Astrocyte (in vitro differentiated cells and primary cell): ENCODE results near the gene SLC30A4. TPM values are rescaled to one million over a fixed set of nuclear protein-coding genes. Genes with fewer than 3 reads are reported as not detected.
A peak's percentile ranks its signal among the peaks of the same experiment; 100 is the strongest.

Experiments
- DNase-seq: peaks from one replicate; pipeline ENCODE4 v3.0.0-alpha.2; 2010; ENCODE audit warnings: low read depth
- FAIRE-seq: peaks from 2 replicates; lab custom pipeline; 2011; peaks lifted over from hg19 to GRCh38; lab: Jason Lieb, UNC
- H2AFZ ChIP-seq: 2 replicates; pipeline ENCODE4 v1.6.0; 2012; ENCODE audit warnings: low read depth, low read length, inconsistent platforms
- H3K27ac ChIP-seq: 2 replicates; pipeline ENCODE4 v1.5.1; 2011; ENCODE audit warnings: low read depth, low read length, inconsistent platforms
- H3K27me3 ChIP-seq: 2 replicates; pipeline ENCODE4 v1.6.0; 2011; ENCODE audit warnings: low read length, inconsistent platforms; ENCODE audit not compliant: insufficient read depth
- H3K36me3 ChIP-seq: 2 replicates; pipeline ENCODE4 v1.5.1; 2011; ENCODE audit warnings: low read length, inconsistent platforms; ENCODE audit not compliant: insufficient read depth
- H3K4me1 ChIP-seq: 2 replicates; pipeline ENCODE4 v1.5.1; 2011; ENCODE audit warnings: low read length, inconsistent platforms; ENCODE audit not compliant: insufficient read depth
- H3K4me2 ChIP-seq: 2 replicates; pipeline ENCODE4 v1.6.0; 2012; ENCODE audit warnings: low read length, inconsistent platforms
- H3K4me3 ChIP-seq: 2 replicates; pipeline ENCODE4 v1.5.1; 2011; ENCODE audit warnings: low read depth, mild to moderate bottlenecking, low read length, inconsistent platforms; ENCODE audit not compliant: insufficient read depth
- H3K79me2 ChIP-seq: 2 replicates; pipeline ENCODE4 v1.6.0; 2012; ENCODE audit warnings: mild to moderate bottlenecking, low read length, inconsistent platforms; ENCODE audit not compliant: insufficient read depth
- H3K9ac ChIP-seq: 2 replicates; pipeline ENCODE4 v1.6.0; 2012; ENCODE audit warnings: mild to moderate bottlenecking, low read length, inconsistent platforms
- H3K9me3 ChIP-seq: 2 replicates; pipeline ENCODE4 v1.5.1; 2012; ENCODE audit warnings: low read depth, mild to moderate bottlenecking, low read length, inconsistent platforms; ENCODE audit not compliant: insufficient read depth
- H4K20me1 ChIP-seq: 2 replicates; pipeline ENCODE4 v1.6.0; 2012; ENCODE audit warnings: low read length, inconsistent platforms; ENCODE audit not compliant: insufficient read depth
- H3K27ac Mint-ChIP-seq: one replicate; pipeline ENCODE4 v1.8.0; 2021; ENCODE audit warnings: mild to moderate bottlenecking, mixed read lengths; ENCODE audit not compliant: unreplicated experiment
- H3K27me3 Mint-ChIP-seq: one replicate; pipeline ENCODE4 v1.8.0; 2021; ENCODE audit warnings: low read depth, mixed read lengths; ENCODE audit not compliant: unreplicated experiment
- H3K36me3 Mint-ChIP-seq: one replicate; pipeline ENCODE4 v1.8.0; 2021; ENCODE audit warnings: low read depth, mixed read lengths; ENCODE audit not compliant: unreplicated experiment
- H3K4me1 Mint-ChIP-seq: one replicate; pipeline ENCODE4 v1.8.0; 2021; ENCODE audit warnings: low read depth, mixed read lengths; ENCODE audit not compliant: unreplicated experiment
- H3K4me3 Mint-ChIP-seq: one replicate; pipeline ENCODE4 v1.8.0; 2021; ENCODE audit warnings: mild to moderate bottlenecking, moderate library complexity, mixed read lengths; ENCODE audit not compliant: unreplicated experiment
- H3K9me3 Mint-ChIP-seq: one replicate; pipeline ENCODE4 v1.8.0; 2021; ENCODE audit warnings: mild to moderate bottlenecking, mixed read lengths; ENCODE audit not compliant: unreplicated experiment
- EZH2 ChIP-seq: IDR thresholded peaks from 2 replicates; pipeline ENCODE4 v1.6.1; 2012; ENCODE audit warnings: mild to moderate bottlenecking, low read length, inconsistent platforms; ENCODE audit not compliant: insufficient read depth
- total RNA-seq: library from RNA; stranded (reverse); gene quantifications from 2 replicates; pipeline ENCODE4 v1.2.1, GENCODE V29; 2021
- TF ChIP-seq, protein P1 (sequence below): IDR thresholded peaks from 2 replicates; pipeline ENCODE4 v1.5.1; 2011; ENCODE audit warnings: low read depth, mild to moderate bottlenecking, inconsistent platforms, low read length, moderate library complexity; ENCODE audit not compliant: insufficient read depth

The SLC30A4 gene
- total RNA-seq, 1 donor from 2014 or later: 8.0 TPM

DNA sequence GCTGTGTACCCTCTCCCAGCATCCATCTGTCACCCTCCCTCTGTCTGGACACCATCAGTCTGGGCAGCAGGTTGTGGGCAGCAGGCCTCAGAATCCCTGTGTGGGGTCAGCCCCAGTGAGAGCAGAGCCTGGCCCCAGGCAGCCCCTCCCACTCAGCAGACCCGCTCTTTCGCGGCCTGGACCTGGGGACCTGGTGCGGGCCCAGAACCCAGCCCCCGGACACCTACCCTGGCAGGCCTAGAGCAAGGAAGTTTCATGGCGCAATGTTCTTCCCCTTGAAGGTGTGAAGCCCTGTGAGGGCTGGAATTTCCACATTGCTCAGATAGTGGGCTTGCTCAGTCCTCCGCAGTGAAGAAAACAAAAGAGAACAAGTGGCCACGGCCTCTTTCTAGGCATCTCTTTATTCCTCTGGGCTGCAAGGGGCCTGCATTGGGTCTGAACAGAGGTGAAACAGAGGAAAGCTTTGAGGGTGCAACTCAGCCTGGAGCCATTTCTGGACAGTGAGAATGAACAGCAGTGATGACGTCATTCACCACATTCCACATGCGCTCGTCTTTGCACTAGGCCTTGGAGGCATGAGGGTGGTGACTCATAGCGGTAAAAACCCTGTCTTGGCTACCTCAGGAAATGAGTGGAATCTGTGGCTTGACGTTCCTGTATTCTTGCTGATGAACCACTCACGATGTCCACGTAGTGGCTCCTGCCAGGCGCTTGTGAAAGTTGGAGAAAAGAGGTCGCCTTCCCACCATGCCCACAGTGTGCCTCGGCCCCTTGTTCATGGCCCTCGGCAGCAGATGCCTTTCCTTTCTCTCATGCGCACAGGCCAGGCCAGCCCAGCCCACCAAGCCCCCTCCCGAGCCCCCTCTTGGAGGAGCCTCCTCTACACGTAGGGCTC, 66.1 kb downstream of the SLC30A4 start:
- H3K4me1 Mint-ChIP-seq: peaks cover 29% of the 10 kb centered on the region
- H3K27me3 Mint-ChIP-seq: peaks cover 2% of the 10 kb centered on the region
- peak overlapping the region; percentile 100 for H3K27ac Mint-ChIP-seq
- Histone ChIP-seq H4K20me1 (no peaks in the 10 kb centered on the region), H3K9ac (peak overlapping the region; percentile 75), H3K27me3 (no peaks in the 10 kb centered on the region), H2AFZ (peak overlapping the region; percentile 79), H3K4me1 (peaks cover 37% of the 10 kb centered on the region), H3K9me3 (peaks cover 3% of the 10 kb centered on the region), H3K36me3 (no peaks in the 10 kb centered on the region), H3K4me2 (peak overlapping the region; percentile 93), H3K4me3 (no peak overlapping the region), H3K79me2 (no peaks in the 10 kb centered on the region), H3K27ac (peak overlapping the region; percentile 93)
- DNase-seq: peak; percentile 100
- H3K4me3 Mint-ChIP-seq: peak overlapping the region; percentile 70
- peak; percentile 97 for FAIRE-seq
- peaks cover 9% of the 10 kb centered on the region for H3K36me3 Mint-ChIP-seq
- no peak for TF ChIP-seq EZH2
- TF ChIP-seq, protein P1, sequence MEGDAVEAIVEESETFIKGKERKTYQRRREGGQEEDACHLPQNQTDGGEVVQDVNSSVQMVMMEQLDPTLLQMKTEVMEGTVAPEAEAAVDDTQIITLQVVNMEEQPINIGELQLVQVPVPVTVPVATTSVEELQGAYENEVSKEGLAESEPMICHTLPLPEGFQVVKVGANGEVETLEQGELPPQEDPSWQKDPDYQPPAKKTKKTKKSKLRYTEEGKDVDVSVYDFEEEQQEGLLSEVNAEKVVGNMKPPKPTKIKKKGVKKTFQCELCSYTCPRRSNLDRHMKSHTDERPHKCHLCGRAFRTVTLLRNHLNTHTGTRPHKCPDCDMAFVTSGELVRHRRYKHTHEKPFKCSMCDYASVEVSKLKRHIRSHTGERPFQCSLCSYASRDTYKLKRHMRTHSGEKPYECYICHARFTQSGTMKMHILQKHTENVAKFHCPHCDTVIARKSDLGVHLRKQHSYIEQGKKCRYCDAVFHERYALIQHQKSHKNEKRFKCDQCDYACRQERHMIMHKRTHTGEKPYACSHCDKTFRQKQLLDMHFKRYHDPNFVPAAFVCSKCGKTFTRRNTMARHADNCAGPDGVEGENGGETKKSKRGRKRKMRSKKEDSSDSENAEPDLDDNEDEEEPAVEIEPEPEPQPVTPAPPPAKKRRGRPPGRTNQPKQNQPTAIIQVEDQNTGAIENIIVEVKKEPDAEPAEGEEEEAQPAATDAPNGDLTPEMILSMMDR: no peak
- peaks cover 15% of the 10 kb centered on the region for H3K9me3 Mint-ChIP-seq

DNA sequence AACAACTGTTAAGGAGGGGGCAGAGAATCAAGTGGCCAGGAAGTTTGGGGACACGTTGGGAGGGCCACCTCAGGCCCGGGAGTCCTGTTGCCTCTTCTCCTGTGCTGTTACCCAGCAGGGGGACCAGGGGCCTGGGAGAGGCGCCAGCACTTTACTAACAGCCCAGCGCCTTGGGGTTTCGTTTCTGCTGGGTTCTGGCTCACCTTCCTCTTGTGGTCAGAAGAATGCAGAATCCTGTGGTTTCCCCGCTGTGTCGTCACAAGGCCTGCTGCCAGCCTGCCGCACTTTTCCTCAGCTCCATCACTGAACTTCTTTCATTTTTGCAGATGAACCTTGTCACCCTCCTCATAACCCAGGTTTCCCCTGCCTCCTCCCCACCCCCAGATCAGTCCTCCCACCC, 67.7 kb downstream of the SLC30A4 start:
- H3K79me2 ChIP-seq: no peaks in the 10 kb centered on the region
- Mint-ChIP-seq H3K9me3 (peaks cover 15% of the 10 kb centered on the region), H3K4me3 (no peak overlapping the region), H3K36me3 (peaks cover 12% of the 10 kb centered on the region), H3K4me1 (peaks cover 29% of the 10 kb centered on the region), H3K27ac (peak overlapping the region; percentile 100), H3K27me3 (no peaks in the 10 kb centered on the region)
- no peaks in the 10 kb centered on the region for H3K27me3 ChIP-seq
- H3K9me3 ChIP-seq: peaks cover 5% of the 10 kb centered on the region
- peak overlapping the region; percentile 58 for H3K9ac ChIP-seq
- peak overlapping the region; percentile 53 for H3K27ac ChIP-seq
- no peaks in the 10 kb centered on the region for H4K20me1 ChIP-seq
- TF ChIP-seq, protein P1: no peak
- TF ChIP-seq EZH2: no peak
- FAIRE-seq (no peak), DNase-seq (peak; percentile 97)
- no peak overlapping the region for H3K4me3 ChIP-seq
- H2AFZ ChIP-seq: peak overlapping the region; percentile 50
- H3K36me3 ChIP-seq: no peaks in the 10 kb centered on the region
- peaks cover 37% of the 10 kb centered on the region for H3K4me1 ChIP-seq
- H3K4me2 ChIP-seq: peak overlapping the region; percentile 69

DNA sequence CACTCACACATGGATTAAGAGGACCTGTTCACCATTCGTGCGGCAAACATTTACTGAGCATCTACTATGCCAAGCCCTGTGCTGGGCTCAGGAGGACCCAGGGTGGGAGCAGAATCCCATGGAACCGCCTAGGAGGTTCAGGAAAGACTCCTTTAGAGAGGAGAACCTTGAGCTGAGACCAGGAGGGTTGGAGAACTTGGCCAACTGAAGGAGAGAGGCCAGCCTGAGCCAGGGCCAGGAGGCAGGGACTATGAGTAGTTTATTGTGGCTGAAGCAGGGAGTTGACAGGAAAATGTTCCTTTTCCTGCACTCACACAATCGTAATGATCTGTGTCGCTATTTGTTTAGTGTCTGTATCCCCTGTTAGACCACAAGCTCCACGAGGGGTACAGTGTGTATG, 71.3 kb downstream of the SLC30A4 start:
- Histone ChIP-seq H3K9me3 (peaks cover 5% of the 10 kb centered on the region), H3K36me3 (no peaks in the 10 kb centered on the region), H3K4me3 (no peak overlapping the region), H3K27ac (no peak overlapping the region), H3K27me3 (no peaks in the 10 kb centered on the region), H4K20me1 (no peaks in the 10 kb centered on the region), H3K4me1 (peaks cover 26% of the 10 kb centered on the region), H2AFZ (no peak overlapping the region), H3K4me2 (no peak overlapping the region), H3K9ac (no peak overlapping the region), H3K79me2 (no peaks in the 10 kb centered on the region)
- Mint-ChIP-seq H3K27ac (no peak overlapping the region), H3K9me3 (peaks cover 15% of the 10 kb centered on the region), H3K27me3 (no peaks in the 10 kb centered on the region), H3K36me3 (peaks cover 12% of the 10 kb centered on the region), H3K4me1 (peaks cover 31% of the 10 kb centered on the region), H3K4me3 (no peak overlapping the region)
- no peak for DNase-seq
- no peak for TF ChIP-seq EZH2
- TF ChIP-seq, protein P1: no peak
- FAIRE-seq: no peak
